Thyroid gland (tissue), 4 donors: Measurements from ENCODE around the gene ACSM6. TPM values are rescaled to one million over a fixed set of nuclear protein-coding genes. Genes with fewer than 3 reads are reported as not detected.

Experiments used
- DNase-seq, 2 donors: peaks; one replicate each; pipeline ENCODE4 v3.0.0-alpha.2; 2019
- H3K27ac ChIP-seq, 3 donors: fragments of 200-600 bp; sonication (generic); 1 replicate in 2 of 3; 2 replicates in 1 of 3; pipeline ENCODE4 v1.5.1; 2016 to 2019; ENCODE audit warnings: mild to moderate bottlenecking in 1 of 3, moderate library complexity in 1 of 3
- H3K27me3 ChIP-seq: fragments of 200-600 bp; sonication (generic); one replicate; pipeline ENCODE4 v1.5.1; 2019
- H3K36me3 ChIP-seq, 2 donors: fragments of 200-600 bp; sonication (generic); one replicate each; pipeline ENCODE4 v1.5.1; 2016 to 2019
- H3K4me1 ChIP-seq, 2 donors: fragments of 200-600 bp; sonication (generic); one replicate each; pipeline ENCODE4 v1.5.1; 2017 to 2019
- H3K4me3 ChIP-seq, 3 donors: fragments of 200-600 bp; sonication (generic); replicated peaks in 1 of 3; 1 replicate in 2 of 3; 2 replicates in 1 of 3; pipeline ENCODE4 v1.5.1; 2016; ENCODE audit warnings: mild to moderate bottlenecking in 1 of 3
- H3K9me3 ChIP-seq: fragments of 200-600 bp; sonication (generic); one replicate; pipeline ENCODE4 v1.5.1; 2017
- POLR2A ChIP-seq, 2 donors: fragments of 450-650 bp; IDR thresholded peaks; one replicate each; pipeline ENCODE4 v1.6.1; 2017; ENCODE audit warnings: antibody characterized with exemption in 2 of 2, mild to moderate bottlenecking in 2 of 2, moderate library complexity in 1 of 2
- WGBS, 2 donors: methylation state at CpG; one replicate each; pipeline ENCODE4 v1.1.5; 2017; 5-methylcytosine and 5-hydroxymethylcytosine counted together
- intact Hi-C: fragments of 100-400 bp; cut with DNase I; formaldehyde crosslinking; loops from one replicate; pipeline ENCODE4 v1.15.1; 2023
- total RNA-seq, 4 donors: library from RNA; depleted of rRNA; stranded (reverse); fragments of >200 nt; gene quantifications; one replicate each; pipeline ENCODE4 v1.2.3, GENCODE V29; 2016
- TF ChIP-seq, protein P1 (sequence below), 6 experiments: fragments of 200-600 bp in 3 of 6; fragments of 450-650 bp in 3 of 6; sonication (generic) in 3 of 6; IDR thresholded peaks; one replicate each; pipeline ENCODE4 v1.5.1; 2016 to 2019; ENCODE audit warnings: antibody characterized with exemption in 6 of 6, mild to moderate bottlenecking in 2 of 6, inconsistent platforms in 1 of 6, moderate library complexity in 1 of 6

ACSM6 gene
- total RNA-seq, 4 donors from 2014 or later: 0.54 to 0.63 (median 0.56) TPM; not detected in 1

- Histone ChIP-seq H3K27me3 (no peaks in the 10 kb centered on the region), H3K4me1 (peaks cover 33 to 42% of the 10 kb centered on the region in 2 donors), H3K27ac (peak overlapping the region in 2 of 3 donors; percentile 69 to 84), H3K36me3 (peaks cover 22 to 30% of the 10 kb centered on the region in 2 donors), H3K9me3 (no peaks in the 10 kb centered on the region), H3K4me3 (no peak overlapping the region)
- TF ChIP-seq, protein P1, sequence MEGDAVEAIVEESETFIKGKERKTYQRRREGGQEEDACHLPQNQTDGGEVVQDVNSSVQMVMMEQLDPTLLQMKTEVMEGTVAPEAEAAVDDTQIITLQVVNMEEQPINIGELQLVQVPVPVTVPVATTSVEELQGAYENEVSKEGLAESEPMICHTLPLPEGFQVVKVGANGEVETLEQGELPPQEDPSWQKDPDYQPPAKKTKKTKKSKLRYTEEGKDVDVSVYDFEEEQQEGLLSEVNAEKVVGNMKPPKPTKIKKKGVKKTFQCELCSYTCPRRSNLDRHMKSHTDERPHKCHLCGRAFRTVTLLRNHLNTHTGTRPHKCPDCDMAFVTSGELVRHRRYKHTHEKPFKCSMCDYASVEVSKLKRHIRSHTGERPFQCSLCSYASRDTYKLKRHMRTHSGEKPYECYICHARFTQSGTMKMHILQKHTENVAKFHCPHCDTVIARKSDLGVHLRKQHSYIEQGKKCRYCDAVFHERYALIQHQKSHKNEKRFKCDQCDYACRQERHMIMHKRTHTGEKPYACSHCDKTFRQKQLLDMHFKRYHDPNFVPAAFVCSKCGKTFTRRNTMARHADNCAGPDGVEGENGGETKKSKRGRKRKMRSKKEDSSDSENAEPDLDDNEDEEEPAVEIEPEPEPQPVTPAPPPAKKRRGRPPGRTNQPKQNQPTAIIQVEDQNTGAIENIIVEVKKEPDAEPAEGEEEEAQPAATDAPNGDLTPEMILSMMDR (IDR thresholded peaks at IDR 0.05): no peak
- no peak for TF ChIP-seq POLR2A (IDR thresholded peaks at IDR 0.05)
- 93% methylated on average over 3 of the region's 3 CpGs for WGBS, 2 donors
- intact Hi-C loops: no loop called here
- DNase-seq: no peak
Measured at GRCh38 chr10:95261926-95262325, 67.9 kb downstream of the ACSM6 start.

- H3K36me3 ChIP-seq: peaks cover 19 to 25% of the 10 kb centered on the region in 2 donors
- no peak overlapping the region for H3K4me3 ChIP-seq
- H3K27ac ChIP-seq: peak overlapping the region in 2 of 3 donors; percentile 55 to 84
- peaks cover 37 to 43% of the 10 kb centered on the region in 2 donors for H3K4me1 ChIP-seq
- TF ChIP-seq POLR2A (IDR thresholded peaks at IDR 0.05): no peak
- TF ChIP-seq, protein P1 (IDR thresholded peaks at IDR 0.05): no peak
- H3K27me3 ChIP-seq: no peaks in the 10 kb centered on the region
- no peak for DNase-seq
- no peaks in the 10 kb centered on the region for H3K9me3 ChIP-seq
- intact Hi-C loops: no loop called here
- WGBS, 2 donors: 59 to 60% methylated on average over 5 of the region's 5 CpGs
Measured at GRCh38 chr10:95262763-95263518, 68.9 kb downstream of the ACSM6 start.

GRCh38 chr10:95263864-95264226 lies 69.8 kb downstream of the ACSM6 start:
- H3K27ac ChIP-seq: peak overlapping the region in 2 of 3 donors; percentile 55 to 84
- peaks cover 20 to 22% of the 10 kb centered on the region in 2 donors for H3K36me3 ChIP-seq
- no peaks in the 10 kb centered on the region for H3K9me3 ChIP-seq
- H3K4me3 ChIP-seq: no peak overlapping the region
- no peak for DNase-seq
- no peak for TF ChIP-seq POLR2A (IDR thresholded peaks at IDR 0.05)
- TF ChIP-seq, protein P1 (IDR thresholded peaks at IDR 0.05): no peak
- intact Hi-C loops: no loop called here
- H3K27me3 ChIP-seq: no peaks in the 10 kb centered on the region
- peaks cover 37 to 43% of the 10 kb centered on the region in 2 donors for H3K4me1 ChIP-seq
- 83% methylated on average over 7 of the region's 7 CpGs for WGBS, 2 donors

DNA sequence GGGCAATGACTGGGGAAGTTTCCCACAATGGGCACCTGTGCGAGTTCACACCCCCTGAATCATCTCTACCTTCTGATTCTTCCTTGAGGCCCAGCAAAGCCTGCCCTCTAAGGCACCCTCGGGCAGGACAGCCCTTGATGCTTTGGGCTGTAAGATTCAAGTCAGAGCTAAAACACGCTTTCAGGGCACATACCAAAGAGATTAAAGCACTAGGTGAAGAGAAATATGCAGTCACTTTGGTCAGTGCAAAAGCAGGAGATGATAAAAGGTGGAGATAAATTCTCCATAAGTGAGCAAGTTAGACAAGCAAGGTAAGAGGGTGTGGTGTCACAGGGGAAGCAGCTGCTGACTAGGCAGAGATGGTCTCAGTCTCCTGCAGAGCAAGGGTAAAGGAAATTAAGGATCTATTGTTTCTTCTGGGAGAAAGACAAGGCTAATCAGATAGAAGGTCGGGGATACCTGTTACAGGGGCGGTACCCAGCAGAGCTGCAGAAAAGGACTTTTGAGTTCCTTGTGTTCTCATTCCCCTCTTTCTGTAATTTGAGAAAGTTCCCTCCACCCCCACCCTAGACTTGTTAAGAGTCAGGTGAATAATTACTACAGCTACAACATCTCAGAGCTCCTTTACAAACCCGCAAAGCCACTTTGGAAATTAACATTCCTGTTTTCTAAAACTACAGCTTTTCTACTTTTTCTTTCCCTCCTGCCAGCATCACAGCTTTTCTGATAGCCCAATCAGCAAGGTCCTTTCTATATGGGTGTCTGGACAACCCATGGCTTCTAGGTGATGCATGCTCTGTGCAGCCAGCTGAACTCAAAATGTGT lies 70.4 kb downstream of the ACSM6 start:
- Histone ChIP-seq H3K4me1 (peaks cover 37 to 47% of the 10 kb centered on the region in 2 donors), H3K4me3 (no peak overlapping the region), H3K27ac (peak overlapping the region in 2 of 3 donors; percentile 55 to 84), H3K9me3 (no peaks in the 10 kb centered on the region), H3K27me3 (no peaks in the 10 kb centered on the region), H3K36me3 (peaks cover 19 to 20% of the 10 kb centered on the region in 2 donors)
- WGBS, 2 donors: 75 to 78% methylated on average over 6 of the region's 6 CpGs
- no peak for DNase-seq
- TF ChIP-seq POLR2A (IDR thresholded peaks at IDR 0.05): no peak
- TF ChIP-seq, protein P1 (IDR thresholded peaks at IDR 0.05): no peak
- intact Hi-C loops: no loop called here
